GM12801 (cell line): ENCODE data around the gene C10orf62.

ENCODE experiments used
- TF ChIP-seq, protein P1 (sequence below): IDR thresholded peaks from one replicate; pipeline ENCODE4 v1.5.1; 2011; ENCODE audit warnings: control low read depth; ENCODE audit not compliant: insufficient read length; ENCODE audit errors: extremely low read depth

The C10orf62 gene

GRCh38 chr10:97573021-97573420, 16.5 kb upstream of the C10orf62 start:
- TF ChIP-seq, protein P1, sequence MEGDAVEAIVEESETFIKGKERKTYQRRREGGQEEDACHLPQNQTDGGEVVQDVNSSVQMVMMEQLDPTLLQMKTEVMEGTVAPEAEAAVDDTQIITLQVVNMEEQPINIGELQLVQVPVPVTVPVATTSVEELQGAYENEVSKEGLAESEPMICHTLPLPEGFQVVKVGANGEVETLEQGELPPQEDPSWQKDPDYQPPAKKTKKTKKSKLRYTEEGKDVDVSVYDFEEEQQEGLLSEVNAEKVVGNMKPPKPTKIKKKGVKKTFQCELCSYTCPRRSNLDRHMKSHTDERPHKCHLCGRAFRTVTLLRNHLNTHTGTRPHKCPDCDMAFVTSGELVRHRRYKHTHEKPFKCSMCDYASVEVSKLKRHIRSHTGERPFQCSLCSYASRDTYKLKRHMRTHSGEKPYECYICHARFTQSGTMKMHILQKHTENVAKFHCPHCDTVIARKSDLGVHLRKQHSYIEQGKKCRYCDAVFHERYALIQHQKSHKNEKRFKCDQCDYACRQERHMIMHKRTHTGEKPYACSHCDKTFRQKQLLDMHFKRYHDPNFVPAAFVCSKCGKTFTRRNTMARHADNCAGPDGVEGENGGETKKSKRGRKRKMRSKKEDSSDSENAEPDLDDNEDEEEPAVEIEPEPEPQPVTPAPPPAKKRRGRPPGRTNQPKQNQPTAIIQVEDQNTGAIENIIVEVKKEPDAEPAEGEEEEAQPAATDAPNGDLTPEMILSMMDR, result no peak

DNA sequence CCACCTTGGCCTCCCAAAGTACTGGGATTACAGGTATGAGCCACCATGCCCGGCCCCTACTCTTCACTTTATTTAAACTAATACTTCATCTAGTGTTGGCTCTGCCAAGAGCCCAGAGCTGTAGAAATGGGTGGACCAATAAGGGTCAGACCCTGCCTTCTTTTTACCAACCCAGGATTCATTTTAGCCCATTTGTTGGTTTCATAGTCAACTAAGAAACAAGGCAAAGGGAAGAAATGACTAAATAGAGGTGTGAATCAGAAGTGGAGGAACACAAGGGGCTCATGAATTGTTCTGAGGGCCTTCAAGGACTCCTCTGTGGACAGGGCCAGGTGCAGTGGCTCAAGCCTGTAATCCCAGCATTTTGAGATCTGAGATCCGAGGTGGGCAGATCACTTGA, 15.8 kb upstream of the C10orf62 start:
- TF ChIP-seq, protein P1, result no peak

DNA sequence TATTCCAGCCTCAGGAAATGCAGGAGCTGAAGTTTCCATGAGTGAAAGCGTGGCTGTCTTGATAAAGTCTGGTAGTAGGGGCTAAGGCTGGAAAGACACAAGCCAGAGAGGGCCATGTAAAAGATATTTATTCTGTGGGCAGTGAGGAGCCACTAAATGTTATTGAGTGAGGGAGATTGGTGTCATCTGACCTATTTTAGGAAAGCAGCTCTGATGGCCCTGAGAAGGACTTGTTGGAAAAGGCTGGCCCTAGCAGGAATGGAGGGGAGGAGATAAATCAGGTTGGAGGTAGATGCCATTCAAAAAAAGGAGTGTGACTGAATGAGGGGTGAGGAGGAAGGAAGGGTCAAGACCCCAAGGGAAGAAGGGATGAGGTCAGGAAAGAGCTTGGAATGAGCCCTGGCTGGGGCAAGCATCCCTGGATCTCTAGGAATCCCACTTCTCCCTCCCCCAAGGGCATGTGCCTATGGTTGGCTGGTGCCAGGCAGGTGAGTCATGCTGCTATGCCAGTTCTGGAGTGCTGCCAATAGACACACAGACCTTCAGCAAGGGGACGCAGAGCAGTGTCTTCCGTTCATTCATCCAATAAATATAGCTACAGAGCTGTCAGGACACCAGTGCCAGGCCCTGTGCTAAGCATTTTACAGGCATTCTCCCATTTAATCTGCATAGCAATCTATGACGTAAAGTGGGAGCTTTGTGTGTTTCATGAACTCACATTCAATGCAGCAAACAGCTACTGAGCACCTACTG, 15.0 kb upstream of the C10orf62 start:
- TF ChIP-seq, protein P1, result no peak

- TF ChIP-seq, protein P1, result no peak
Observed at GRCh38 chr10:97575127-97575668, 14.3 kb upstream of the C10orf62 start.

DNA sequence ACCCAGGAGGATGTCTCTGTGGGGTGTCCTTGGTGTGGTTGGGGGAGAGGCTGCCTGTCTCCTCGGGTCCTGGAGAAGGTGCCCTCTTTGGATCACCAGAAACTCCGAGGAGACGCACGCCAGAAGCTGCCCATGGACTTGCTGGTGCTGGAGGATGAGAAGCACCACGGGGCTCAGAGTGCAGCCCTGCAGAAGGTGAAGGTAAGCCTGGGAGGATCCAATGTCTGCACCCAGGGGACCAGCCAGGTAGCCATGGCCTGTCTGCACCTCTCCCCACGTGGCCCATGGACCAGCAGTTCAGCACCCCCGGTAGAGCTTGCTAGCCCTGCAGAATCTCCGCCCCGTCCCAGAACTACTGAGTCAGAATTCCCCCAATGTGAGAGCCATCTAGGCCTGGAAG, 11.8 kb upstream of the C10orf62 start:
- TF ChIP-seq, protein P1, result no peak

DNA sequence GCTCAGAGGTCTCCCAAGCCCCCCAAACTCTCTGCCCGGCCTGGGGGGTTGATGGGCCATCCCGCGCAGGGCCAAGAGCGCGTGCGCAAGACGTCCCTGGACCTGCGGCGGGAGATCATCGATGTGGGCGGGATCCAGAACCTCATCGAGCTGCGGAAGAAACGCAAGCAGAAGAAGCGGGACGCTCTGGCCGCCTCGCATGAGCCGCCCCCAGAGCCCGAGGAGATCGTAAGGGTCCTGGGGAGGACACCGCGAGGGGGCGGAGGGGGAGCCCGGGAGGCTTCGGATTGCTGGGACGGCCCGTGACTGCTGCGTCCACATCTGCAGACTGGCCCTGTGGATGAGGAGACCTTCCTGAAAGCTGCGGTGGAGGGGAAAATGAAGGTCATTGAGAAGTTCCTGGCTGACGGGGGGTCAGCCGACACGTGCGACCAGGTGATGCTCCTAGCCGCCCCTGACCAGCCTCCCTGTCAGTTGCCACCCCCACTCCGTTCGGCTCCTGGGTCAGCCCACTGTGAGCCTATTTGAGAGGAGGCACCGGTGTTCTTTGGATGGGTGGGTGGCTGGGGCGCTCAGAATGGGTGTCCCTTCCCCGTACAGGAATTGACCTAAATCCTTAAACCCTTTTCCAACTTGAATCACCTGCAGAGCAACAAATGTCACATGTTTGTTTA, 11.2 kb upstream of the C10orf62 start:
- TF ChIP-seq, protein P1, result no peak
